Endodermal cell (in vitro differentiated cells): ENCODE results near the gene ERGIC3. TPM values are rescaled to one million over a fixed set of nuclear protein-coding genes. Genes with fewer than 3 reads are reported as not detected.

ENCODE experiments used
- DNase-seq: peaks from one replicate; pipeline ENCODE4 v3.0.0-alpha.2; 2017
- H3K27ac ChIP-seq: 2 replicates; pipeline ENCODE4 v1.5.1; 2013; ENCODE audit warnings: mild to moderate bottlenecking, low read depth, low read length, moderate library complexity
- H3K27me3 ChIP-seq: 2 replicates; pipeline ENCODE4 v1.6.1; 2013; ENCODE audit warnings: mild to moderate bottlenecking, low read length, moderate library complexity; ENCODE audit not compliant: insufficient read depth, control insufficient read depth, poor library complexity, severe bottlenecking
- H3K36me3 ChIP-seq: 2 replicates; pipeline ENCODE4 v1.7.0; 2013; ENCODE audit warnings: mild to moderate bottlenecking, low read length, moderate library complexity; ENCODE audit not compliant: control insufficient read depth, insufficient read depth
- H3K4me1 ChIP-seq: one replicate; pipeline ENCODE4 v1.7.0; 2013; ENCODE audit warnings: low read length; ENCODE audit not compliant: control insufficient read depth, insufficient read depth
- H3K4me3 ChIP-seq: 2 replicates; pipeline ENCODE4 v1.5.1; 2013; ENCODE audit warnings: mild to moderate bottlenecking, low read length, moderate library complexity
- H3K9ac ChIP-seq: 2 replicates; pipeline ENCODE4 v1.6.1; 2013; ENCODE audit warnings: mild to moderate bottlenecking, low read length, moderate library complexity; ENCODE audit not compliant: poor library complexity, severe bottlenecking; ENCODE audit errors: extremely low read depth
- H3K9me3 ChIP-seq: 2 replicates; pipeline ENCODE4 v1.6.1; 2013; ENCODE audit warnings: mild to moderate bottlenecking, low read length, moderate library complexity; ENCODE audit not compliant: control insufficient read depth
- H3K27ac Mint-ChIP-seq: 2 replicates; pipeline ENCODE4 v1.8.0; 2020; ENCODE audit warnings: mixed read lengths
- H3K27me3 Mint-ChIP-seq: 2 replicates; pipeline ENCODE4 v1.8.0; 2021; ENCODE audit warnings: mild to moderate bottlenecking, mixed read lengths; ENCODE audit not compliant: insufficient read depth
- H3K36me3 Mint-ChIP-seq: 2 replicates; pipeline ENCODE4 v1.8.0; 2020; ENCODE audit warnings: low read depth, mixed read lengths
- H3K4me1 Mint-ChIP-seq: 2 replicates; pipeline ENCODE4 v1.8.0; 2020; ENCODE audit warnings: mixed read lengths
- H3K4me3 Mint-ChIP-seq: 2 replicates; pipeline ENCODE4 v1.8.0; 2020; ENCODE audit warnings: mild to moderate bottlenecking, moderate library complexity, mixed read lengths
- H3K9me3 Mint-ChIP-seq: 2 replicates; pipeline ENCODE4 v1.8.0; 2020; ENCODE audit warnings: mild to moderate bottlenecking, mixed read lengths
- CTCF ChIP-seq: fragments of 200-600 bp; sonication (generic); conservative IDR thresholded peaks from 2 replicates; pipeline ENCODE4 v1.5.0; 2021; ENCODE audit warnings: antibody characterized with exemption, mild to moderate bottlenecking
- WGBS, 2 experiments: methylation state at CpG; one replicate each; pipeline versions ENCODE4 v1.1.5 to v1.1.7; 2013; ENCODE audit warnings: missing lambda C conversion rate in 2 of 2, mixed read lengths in 1 of 2; ENCODE audit not compliant: insufficient coverage in 1 of 2, insufficient read length in 1 of 2; 5-methylcytosine and 5-hydroxymethylcytosine counted together
- total RNA-seq, 2 donors: library from RNA; stranded (reverse); fragmentation: NEBNext Ultra II Directional in 1 of 2; extraction: Animal tissue kit (Norgen Biotek cat#: 25700) in 1 of 2; gene quantifications; 2 replicates in 1 of 2; 3 replicates in 1 of 2; pipeline ENCODE4 v1.2.1, GENCODE V29; 2021

Gene ERGIC3
- total RNA-seq, 2 donors from 2014 or later = 217 to 230 TPM

GRCh38 chr20:35514371-35514932 lies 27.4 kb upstream of the ERGIC3 start:
- Mint-ChIP-seq H3K9me3 (no peaks in the 10 kb centered on the region), H3K27me3 (no peaks in the 10 kb centered on the region), H3K36me3 (peaks cover 17% of the 10 kb centered on the region), H3K27ac (no peak overlapping the region), H3K4me3 (no peak overlapping the region), H3K4me1 (no peaks in the 10 kb centered on the region)
- H3K4me1 ChIP-seq = no peaks in the 10 kb centered on the region
- no peaks in the 10 kb centered on the region for H3K27me3 ChIP-seq
- no peaks in the 10 kb centered on the region for H3K9me3 ChIP-seq
- H3K36me3 ChIP-seq = peaks cover 8% of the 10 kb centered on the region
- no peak for DNase-seq
- no peak overlapping the region for H3K9ac ChIP-seq
- WGBS, 2 experiments = 93 to 97% methylated on average over 9 to 11 of the region's 11 CpGs
- H3K4me3 ChIP-seq = no peak overlapping the region
- H3K27ac ChIP-seq = no peak overlapping the region
- no peak for TF ChIP-seq CTCF

GRCh38 chr20:35515341-35515740 lies 26.5 kb upstream of the ERGIC3 start:
- no peak for DNase-seq
- H3K4me1 Mint-ChIP-seq = no peaks in the 10 kb centered on the region
- Histone ChIP-seq H3K4me3 (no peak overlapping the region), H3K4me1 (no peaks in the 10 kb centered on the region), H3K27ac (no peak overlapping the region), H3K9me3 (no peaks in the 10 kb centered on the region), H3K36me3 (peaks cover 8% of the 10 kb centered on the region), H3K9ac (no peak overlapping the region), H3K27me3 (no peaks in the 10 kb centered on the region)
- H3K4me3 Mint-ChIP-seq = no peak overlapping the region
- 93 to 100% methylated on average over 3 to 4 of the region's 4 CpGs for WGBS, 2 experiments
- no peaks in the 10 kb centered on the region for H3K27me3 Mint-ChIP-seq
- peaks cover 11% of the 10 kb centered on the region for H3K36me3 Mint-ChIP-seq
- no peak for TF ChIP-seq CTCF
- H3K27ac Mint-ChIP-seq = no peak overlapping the region
- H3K9me3 Mint-ChIP-seq = no peaks in the 10 kb centered on the region

- TF ChIP-seq CTCF = no peak
- Mint-ChIP-seq H3K4me3 (no peak overlapping the region), H3K4me1 (no peaks in the 10 kb centered on the region), H3K9me3 (no peaks in the 10 kb centered on the region), H3K27ac (no peak overlapping the region), H3K36me3 (peaks cover 9% of the 10 kb centered on the region), H3K27me3 (no peaks in the 10 kb centered on the region)
- Histone ChIP-seq H3K36me3 (peaks cover 8% of the 10 kb centered on the region), H3K27me3 (no peaks in the 10 kb centered on the region), H3K9ac (no peak overlapping the region), H3K9me3 (no peaks in the 10 kb centered on the region), H3K4me3 (no peak overlapping the region), H3K4me1 (no peaks in the 10 kb centered on the region), H3K27ac (no peak overlapping the region)
- DNase-seq = no peak
- WGBS, 2 experiments = 89 to 100% methylated on average over 3 of the region's 3 CpGs
Measured at GRCh38 chr20:35515949-35516645, 25.8 kb upstream of the ERGIC3 start.
